ENCODE results near the gene MAP9. TPM values are rescaled to one million over a fixed set of nuclear protein-coding genes. Genes with fewer than 3 reads are reported as not detected.

Gene MAP9
- total RNA-seq, 1 donor from 2014 or later: 13.6 TPM

DNA sequence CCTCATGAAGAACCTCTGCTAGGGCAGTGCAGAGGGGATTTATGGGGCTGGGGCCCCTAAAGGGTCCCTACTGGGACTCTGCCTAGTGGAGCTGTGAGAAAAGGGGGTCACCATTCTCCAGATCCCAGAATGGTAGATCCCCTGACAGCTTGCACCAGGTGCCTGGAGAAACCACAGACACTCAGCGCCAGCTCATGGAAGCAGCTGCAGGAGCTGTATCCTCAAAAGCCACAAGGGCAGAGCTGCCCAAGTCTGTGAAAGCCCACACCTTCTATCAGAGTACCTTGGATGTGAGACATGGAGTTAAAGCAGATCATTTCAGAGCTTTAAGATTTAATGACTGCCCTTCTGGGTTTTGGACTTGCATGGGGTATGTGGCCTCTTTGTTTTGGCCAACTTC lies 38.6 kb downstream of the MAP9 start:
- Mint-ChIP-seq H3K27ac (ENCODE audit: unreplicated experiment) (no peak overlapping the region), H3K4me3 (ENCODE audit: unreplicated experiment) (no peak overlapping the region), H3K9me3 (ENCODE audit: low read depth) (peaks cover 2% of the 10 kb centered on the region), H3K4me1 (ENCODE audit: low read depth) (no peaks in the 10 kb centered on the region), H3K27me3 (ENCODE audit: low read depth) (peaks cover 4% of the 10 kb centered on the region), H3K36me3 (ENCODE audit: low read depth) (no peaks in the 10 kb centered on the region)
- TF ChIP-seq, protein P1, sequence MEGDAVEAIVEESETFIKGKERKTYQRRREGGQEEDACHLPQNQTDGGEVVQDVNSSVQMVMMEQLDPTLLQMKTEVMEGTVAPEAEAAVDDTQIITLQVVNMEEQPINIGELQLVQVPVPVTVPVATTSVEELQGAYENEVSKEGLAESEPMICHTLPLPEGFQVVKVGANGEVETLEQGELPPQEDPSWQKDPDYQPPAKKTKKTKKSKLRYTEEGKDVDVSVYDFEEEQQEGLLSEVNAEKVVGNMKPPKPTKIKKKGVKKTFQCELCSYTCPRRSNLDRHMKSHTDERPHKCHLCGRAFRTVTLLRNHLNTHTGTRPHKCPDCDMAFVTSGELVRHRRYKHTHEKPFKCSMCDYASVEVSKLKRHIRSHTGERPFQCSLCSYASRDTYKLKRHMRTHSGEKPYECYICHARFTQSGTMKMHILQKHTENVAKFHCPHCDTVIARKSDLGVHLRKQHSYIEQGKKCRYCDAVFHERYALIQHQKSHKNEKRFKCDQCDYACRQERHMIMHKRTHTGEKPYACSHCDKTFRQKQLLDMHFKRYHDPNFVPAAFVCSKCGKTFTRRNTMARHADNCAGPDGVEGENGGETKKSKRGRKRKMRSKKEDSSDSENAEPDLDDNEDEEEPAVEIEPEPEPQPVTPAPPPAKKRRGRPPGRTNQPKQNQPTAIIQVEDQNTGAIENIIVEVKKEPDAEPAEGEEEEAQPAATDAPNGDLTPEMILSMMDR (IDR thresholded peaks at IDR 0.05): no peak
- DNase-seq (ENCODE audit: low spot score): peak; percentile 41

DNA sequence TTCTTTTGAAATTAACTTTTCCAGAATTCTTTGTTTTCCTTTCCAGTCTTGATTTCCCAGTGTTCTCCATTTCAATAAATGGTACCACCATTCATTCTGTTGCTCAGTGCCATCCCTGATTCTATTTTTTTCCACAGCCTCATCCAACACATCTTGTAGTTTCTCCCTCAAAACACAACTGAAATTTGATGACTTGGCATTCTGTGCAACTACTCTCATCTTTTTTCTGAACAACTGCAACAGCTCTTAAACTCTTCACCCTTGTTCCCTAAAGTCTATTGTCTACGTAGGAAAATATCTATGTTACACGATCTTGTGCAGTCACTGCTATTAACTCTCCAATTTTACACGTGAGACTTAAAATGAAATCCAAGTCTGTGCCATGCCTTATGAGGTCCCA lies 40.5 kb downstream of the MAP9 start:
- Mint-ChIP-seq H3K4me1 (ENCODE audit: low read depth) (no peaks in the 10 kb centered on the region), H3K4me3 (ENCODE audit: unreplicated experiment) (no peak overlapping the region), H3K36me3 (ENCODE audit: low read depth) (no peaks in the 10 kb centered on the region), H3K9me3 (ENCODE audit: low read depth) (peaks cover 4% of the 10 kb centered on the region), H3K27ac (ENCODE audit: unreplicated experiment) (no peak overlapping the region), H3K27me3 (ENCODE audit: low read depth) (peaks cover 10% of the 10 kb centered on the region)
- TF ChIP-seq, protein P1 (IDR thresholded peaks at IDR 0.05): no peak
- no peak for DNase-seq (ENCODE audit: low spot score)

DNA sequence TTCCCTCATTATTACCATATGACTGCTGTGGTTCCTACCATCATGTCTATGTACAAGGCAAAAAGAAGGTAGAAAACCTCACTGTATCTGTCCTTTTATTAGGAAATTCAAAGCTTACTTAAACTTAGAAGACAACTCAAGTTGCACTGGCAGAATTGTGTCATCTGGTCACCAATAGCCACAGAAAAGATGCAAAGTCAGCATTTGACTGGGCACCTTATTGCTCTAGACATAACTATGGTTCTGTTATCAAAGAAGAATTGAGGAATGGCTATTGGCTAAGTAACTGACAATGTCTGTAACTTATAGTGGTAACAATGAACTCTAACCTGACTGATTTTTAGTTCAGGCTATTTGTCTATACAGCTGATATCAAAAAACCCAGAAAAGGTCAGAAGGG lies 45.3 kb downstream of the MAP9 start:
- H3K27ac Mint-ChIP-seq (ENCODE audit: unreplicated experiment): no peak overlapping the region
- H3K9me3 Mint-ChIP-seq (ENCODE audit: low read depth): peaks cover 4% of the 10 kb centered on the region
- H3K27me3 Mint-ChIP-seq (ENCODE audit: low read depth): peaks cover 15% of the 10 kb centered on the region
- no peak overlapping the region for H3K4me3 Mint-ChIP-seq (ENCODE audit: unreplicated experiment)
- TF ChIP-seq, protein P1 (IDR thresholded peaks at IDR 0.05): no peak
- no peaks in the 10 kb centered on the region for H3K36me3 Mint-ChIP-seq (ENCODE audit: low read depth)
- no peaks in the 10 kb centered on the region for H3K4me1 Mint-ChIP-seq (ENCODE audit: low read depth)
- DNase-seq (ENCODE audit: low spot score): no peak

DNA sequence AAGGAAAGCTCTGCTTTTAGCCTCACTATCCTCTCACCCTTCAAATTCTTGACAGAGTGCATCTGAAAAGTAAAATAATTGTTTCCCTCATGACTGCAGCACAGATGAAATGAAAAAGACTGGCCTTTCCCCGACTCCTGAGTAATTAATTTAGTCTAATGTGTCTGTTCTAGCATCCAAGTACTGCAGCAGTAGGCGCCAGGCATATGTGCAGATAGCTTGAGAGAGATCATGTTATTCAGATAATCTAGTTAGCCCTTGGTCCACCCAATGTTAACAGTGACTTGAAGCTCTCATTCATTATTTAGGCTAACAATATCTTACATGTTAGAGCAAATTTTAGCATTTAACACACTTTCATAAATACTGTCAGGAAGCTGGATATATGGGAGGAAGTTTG lies 54.0 kb downstream of the MAP9 start:
- no peak overlapping the region for H3K27ac Mint-ChIP-seq (ENCODE audit: unreplicated experiment)
- H3K36me3 Mint-ChIP-seq (ENCODE audit: low read depth): no peaks in the 10 kb centered on the region
- TF ChIP-seq, protein P1 (IDR thresholded peaks at IDR 0.05): no peak
- H3K4me3 Mint-ChIP-seq (ENCODE audit: unreplicated experiment): no peak overlapping the region
- no peaks in the 10 kb centered on the region for H3K4me1 Mint-ChIP-seq (ENCODE audit: low read depth)
- peaks cover 5% of the 10 kb centered on the region for H3K9me3 Mint-ChIP-seq (ENCODE audit: low read depth)
- H3K27me3 Mint-ChIP-seq (ENCODE audit: low read depth): peaks cover 37% of the 10 kb centered on the region
- DNase-seq (ENCODE audit: low spot score): no peak

DNA sequence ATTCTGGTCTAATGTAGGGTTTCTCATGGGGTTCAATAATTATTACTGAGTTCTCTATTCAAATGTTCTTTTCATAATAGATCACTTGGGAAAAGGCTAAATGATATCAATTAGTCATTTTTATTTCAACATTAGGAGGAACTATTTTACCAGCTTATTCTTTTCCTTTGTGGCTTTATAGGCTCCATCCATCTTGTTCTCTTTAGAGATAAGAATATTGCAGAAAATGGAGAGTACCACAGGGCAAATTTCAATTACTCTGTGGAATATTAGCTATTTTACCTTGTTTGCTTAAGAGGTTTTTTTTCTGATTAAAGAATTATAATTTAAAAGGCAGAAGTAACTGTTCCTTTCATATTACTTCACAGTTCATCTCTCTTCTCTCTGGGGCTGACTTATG lies 55.8 kb downstream of the MAP9 start:
- peaks cover 5% of the 10 kb centered on the region for H3K9me3 Mint-ChIP-seq (ENCODE audit: low read depth)

More for the DNA sequence above, 55.8 kb downstream of the MAP9 start:
- Mint-ChIP-seq H3K4me1 (ENCODE audit: low read depth) (no peaks in the 10 kb centered on the region), H3K4me3 (ENCODE audit: unreplicated experiment) (no peak overlapping the region), H3K27me3 (ENCODE audit: low read depth) (peaks cover 42% of the 10 kb centered on the region), H3K36me3 (ENCODE audit: low read depth) (no peaks in the 10 kb centered on the region), H3K27ac (ENCODE audit: unreplicated experiment) (no peak overlapping the region)
- TF ChIP-seq, protein P1 (IDR thresholded peaks at IDR 0.05): no peak
- no peak for DNase-seq (ENCODE audit: low spot score)

Data from chondrocyte (in vitro differentiated cells).